GM23338 (cell line): ENCODE results near the gene CCDC85B. TPM values are rescaled to one million over a fixed set of nuclear protein-coding genes. Genes with fewer than 3 reads are reported as not detected.

Experiments used
- ATAC-seq: fragments of 200-7000 bp; cut with Tn5 transposase; 3 replicates; pipeline ENCODE4 v1.9.1; 2020
- DNase-seq: peaks from one replicate; pipeline ENCODE4 v3.0.0-alpha.2; 2015; ENCODE audit warnings: low spot score
- H2AFZ ChIP-seq: fragments of 200-600 bp; sonication (generic); 2 replicates; pipeline ENCODE4 v1.8.0; 2016; ENCODE audit warnings: antibody characterized with exemption, mild to moderate bottlenecking, moderate library complexity
- H3F3A ChIP-seq: fragments of 200-600 bp; sonication (generic); replicated peaks from 2 replicates; pipeline ENCODE4 v1.8.0; 2017; ENCODE audit warnings: antibody characterized with exemption, mixed run types, low read depth
- H3K27ac ChIP-seq: fragments of 200-600 bp; sonication (generic); 2 replicates; pipeline ENCODE4 v1.6.1; 2016; ENCODE audit warnings: low read depth
- H3K27me3 ChIP-seq: fragments of 200-600 bp; sonication (generic); 2 replicates; pipeline ENCODE4 v1.8.0; 2016; ENCODE audit warnings: mild to moderate bottlenecking, mixed run types, moderate library complexity; ENCODE audit not compliant: insufficient read depth
- H3K36me3 ChIP-seq: fragments of 200-600 bp; sonication (generic); 2 replicates; pipeline ENCODE4 v1.8.0; 2016; ENCODE audit warnings: mild to moderate bottlenecking; ENCODE audit not compliant: insufficient read depth
- H3K4me1 ChIP-seq: fragments of 200-600 bp; sonication (generic); 2 replicates; pipeline ENCODE4 v1.8.0; 2016; ENCODE audit warnings: mild to moderate bottlenecking, moderate library complexity; ENCODE audit not compliant: insufficient read depth
- H3K4me2 ChIP-seq: fragments of 200-600 bp; sonication (generic); 2 replicates; pipeline ENCODE4 v1.7.1; 2017; ENCODE audit warnings: mixed run types
- H3K4me3 ChIP-seq: fragments of 200-600 bp; sonication (generic); 2 replicates; pipeline ENCODE4 v1.6.1; 2016; ENCODE audit warnings: mixed run types
- H3K79me2 ChIP-seq: fragments of 200-600 bp; sonication (generic); replicated peaks from 2 replicates; pipeline ENCODE4 v1.8.0; 2017; ENCODE audit warnings: mild to moderate bottlenecking; ENCODE audit not compliant: insufficient read depth
- H3K9me2 ChIP-seq: fragments of 200-600 bp; sonication (generic); 2 replicates; pipeline ENCODE4 v1.8.0; 2017; ENCODE audit not compliant: insufficient read depth
- H4K20me1 ChIP-seq: fragments of 200-600 bp; sonication (generic); replicated peaks from 2 replicates; pipeline ENCODE4 v1.8.0; 2017; ENCODE audit warnings: mild to moderate bottlenecking; ENCODE audit not compliant: insufficient read depth
- H3K27ac Mint-ChIP-seq: 2 replicates; pipeline ENCODE4 v1.8.0; 2020; ENCODE audit warnings: inconsistent platforms, mild to moderate bottlenecking, moderate library complexity, mixed read lengths
- H3K27me3 Mint-ChIP-seq: 3 replicates; pipeline ENCODE4 v1.8.0; 2022; ENCODE audit warnings: low read depth, mild to moderate bottlenecking, moderate library complexity, mixed read lengths, inconsistent platforms; ENCODE audit not compliant: insufficient read depth, poor library complexity
- H3K36me3 Mint-ChIP-seq: 3 replicates; pipeline ENCODE4 v1.8.0; 2021; ENCODE audit warnings: low read depth, mild to moderate bottlenecking, inconsistent platforms, moderate library complexity, mixed read lengths
- H3K4me1 Mint-ChIP-seq: 3 replicates; pipeline ENCODE4 v1.8.0; 2020; ENCODE audit warnings: mild to moderate bottlenecking, inconsistent platforms, mixed read lengths
- H3K4me3 Mint-ChIP-seq: 3 replicates; pipeline ENCODE4 v1.8.0; 2021; ENCODE audit warnings: moderate library complexity, mild to moderate bottlenecking, inconsistent platforms, mixed read lengths
- H3K9me3 Mint-ChIP-seq: 3 replicates; pipeline ENCODE4 v1.8.0; 2020; ENCODE audit warnings: moderate library complexity, mild to moderate bottlenecking, inconsistent platforms, mixed read lengths
- CTCF ChIP-seq, 2 experiments: fragments of 200-600 bp in 1 of 2; sonication (generic) in 1 of 2; conservative IDR thresholded peaks; 2 replicates each; pipeline versions ENCODE4 v1.5.1 to v1.6.1; 2016 to 2017; ENCODE audit warnings: antibody characterized with exemption in 2 of 2, low read depth in 2 of 2, mild to moderate bottlenecking in 2 of 2, moderate library complexity in 1 of 2
- ETS1 ChIP-seq: IDR thresholded peaks from 2 replicates; pipeline ENCODE4 v1.6.1; 2016; ENCODE audit warnings: antibody characterized with exemption
- EZH2phosphoT487 ChIP-seq: fragments of 200-600 bp; sonication (generic); IDR thresholded peaks from one replicate; pipeline ENCODE4 v1.8.1; 2018; ENCODE audit warnings: antibody characterized with exemption; ENCODE audit not compliant: unreplicated experiment
- REST ChIP-seq: IDR thresholded peaks from one replicate; pipeline ENCODE4 v1.6.1; 2018; ENCODE audit warnings: antibody characterized with exemption; ENCODE audit not compliant: unreplicated experiment
- ZNF462 ChIP-seq: fragments of 250-450 bp; sonication (Bioruptor Pico); IDR thresholded peaks from 2 replicates; pipeline ENCODE4 v1.5.0; 2020; ENCODE audit warnings: mild to moderate bottlenecking, moderate library complexity
- polyA plus RNA-seq: library from polyadenylated mRNA; unstranded; fragments of >200 nt; fragmentation: Nextera tagmentation; extraction: Ambion mirVana; gene quantifications from 2 replicates; pipeline ENCODE4 v1.2.1, GENCODE V29; 2016
- total RNA-seq: library from RNA; depleted of rRNA; stranded (reverse); fragments of >200 nt; shearing (Covaris generic); gene quantifications from 2 replicates; pipeline ENCODE4 v1.2.3, GENCODE V29; 2014

The CCDC85B gene
- total and polyA plus RNA-seq, 2 experiments from 2014 or later: 54.5 to 66.3 TPM

DNA sequence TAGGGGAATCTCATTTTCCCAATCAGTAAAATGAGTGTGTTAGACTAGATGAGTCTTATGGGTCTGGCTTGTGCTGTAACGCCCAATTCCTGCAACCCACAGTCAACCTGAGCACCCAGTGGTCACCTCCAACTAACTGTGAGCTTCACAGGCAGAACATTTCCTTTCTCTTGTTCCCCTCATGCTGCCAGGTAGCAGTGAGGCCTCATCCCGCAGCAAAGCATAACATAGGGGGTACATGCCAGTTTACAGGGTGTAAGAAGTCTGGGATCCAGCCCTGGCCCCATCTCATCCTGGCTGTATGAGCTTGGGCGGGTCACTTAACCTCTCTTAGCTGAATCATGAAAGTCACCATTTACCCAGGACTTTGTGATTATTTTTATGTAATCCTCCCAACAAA lies 21.6 kb upstream of the CCDC85B start (continued):
- TF ChIP-seq ZNF462: no peak

DNA sequence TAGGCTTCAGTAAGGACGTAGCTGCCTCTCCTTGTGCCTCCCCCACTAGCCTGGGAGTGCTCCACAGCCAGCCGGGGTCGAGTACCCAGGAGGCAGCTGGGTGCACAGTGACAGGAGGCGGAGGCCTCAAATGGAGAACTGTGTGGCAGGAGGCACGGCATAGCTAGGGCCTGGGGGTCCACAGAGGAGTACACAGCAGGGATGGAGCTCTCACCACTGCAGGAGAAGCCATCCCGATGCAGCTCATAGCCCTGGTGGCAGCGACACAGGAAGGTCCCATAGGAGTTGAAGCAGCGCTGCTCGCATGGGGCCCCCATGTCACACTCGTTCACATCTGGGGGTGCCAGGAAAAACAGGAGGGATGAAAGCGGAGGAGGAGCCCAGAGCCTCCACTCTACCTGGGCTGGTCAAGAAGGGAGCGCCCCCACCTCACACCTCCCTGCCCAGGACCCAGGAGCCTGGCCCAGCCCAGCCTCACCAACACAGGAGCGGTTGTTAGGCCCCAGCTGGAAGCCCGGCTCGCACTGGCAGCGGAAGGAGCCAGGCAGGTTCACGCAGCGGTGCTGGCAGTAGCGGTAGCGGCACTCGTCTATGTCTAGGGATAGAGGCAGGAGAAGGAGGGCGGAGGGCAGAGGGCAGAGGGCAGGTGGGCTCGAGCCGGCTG lies 20.7 kb upstream of the CCDC85B start:
- Histone ChIP-seq H3K4me3 (no peak overlapping the region), H3K79me2 (no peaks in the 10 kb centered on the region), H2AFZ (no peak overlapping the region), H3K4me1 (no peaks in the 10 kb centered on the region; the same call in 1 of the 2 replicates), H3K27ac (no peak overlapping the region), H3K36me3 (no peaks in the 10 kb centered on the region; the same call in 1 of the 2 replicates), H4K20me1 (no peaks in the 10 kb centered on the region; the same call in 1 of the 2 replicates), H3F3A (peaks cover 9% of the 10 kb centered on the region; the same call in 1 of the 2 replicates), H3K9me2 (no peaks in the 10 kb centered on the region), H3K4me2 (no peak overlapping the region), H3K27me3 (peaks cover 29% of the 10 kb centered on the region)
- Mint-ChIP-seq H3K27me3 (peaks cover 43% of the 10 kb centered on the region), H3K36me3 (peaks cover 9% of the 10 kb centered on the region; the same call in 2 of the 3 replicates), H3K9me3 (no peaks in the 10 kb centered on the region; the same call in 2 of the 3 replicates), H3K4me3 (no peak overlapping the region), H3K4me1 (peaks cover 8% of the 10 kb centered on the region), H3K27ac (no peak overlapping the region)
- DNase-seq (no peak), ATAC-seq (no peak)
- TF ChIP-seq ETS1 (no peak), EZH2phosphoT487 (no peak), CTCF (conservative IDR thresholded peaks at IDR 0.05; ENCODE audit: low read depth in 2 of 2) (no peak), REST (no peak)
